Activated CD8-positive, alpha-beta memory T cell treated with anti-CD3 and anti-CD28 coated beads, Interleukin-2, amount 50 U/mL, for 1 hour (primary cell): ENCODE results near the gene HSD17B3.
"Not testable (repeated sequence)": the region's sequence is repeated elsewhere in the genome, so short reads cannot be mapped to it uniquely, and the experiment has no call there.

Source experiments
- DNase-seq: peaks from one replicate; pipeline ENCODE4 v3.0.0-alpha.2; 2020; ENCODE audit errors: extremely low read depth

HSD17B3 gene

GRCh38 chr9:96306958-96307357, 5.0 kb upstream of the HSD17B3 start:
- not testable (repeated sequence) for DNase-seq

GRCh38 chr9:96305171-96305570, 3.2 kb upstream of the HSD17B3 start:
- no peak for DNase-seq

GRCh38 chr9:96304230-96304629, 2.3 kb upstream of the HSD17B3 start:
- no peak for DNase-seq

GRCh38 chr9:96299823-96300222, 2.2 kb downstream of the HSD17B3 start:
- no peak for DNase-seq

- no peak for DNase-seq
Measured at GRCh38 chr9:96294159-96294545, 7.8 kb downstream of the HSD17B3 start.

- DNase-seq: no peak
Measured at GRCh38 chr9:96293498-96294158, 8.3 kb downstream of the HSD17B3 start.

GRCh38 chr9:96289392-96289791, 12.6 kb downstream of the HSD17B3 start:
- DNase-seq: no peak

- DNase-seq: no peak
Measured at GRCh38 chr9:96281641-96282040, 20.3 kb downstream of the HSD17B3 start.

- no peak for DNase-seq
Measured at GRCh38 chr9:96279932-96280331, 22.0 kb downstream of the HSD17B3 start.

GRCh38 chr9:96274939-96275338, 27.0 kb downstream of the HSD17B3 start:
- DNase-seq: no peak

GRCh38 chr9:96270236-96270744, 31.7 kb downstream of the HSD17B3 start:
- no peak for DNase-seq

- DNase-seq: no peak
Measured at GRCh38 chr9:96258967-96259366, 43.0 kb downstream of the HSD17B3 start.

GRCh38 chr9:96256800-96257199, 45.2 kb downstream of the HSD17B3 start:
- DNase-seq: no peak

GRCh38 chr9:96255698-96256097, 46.3 kb downstream of the HSD17B3 start:
- DNase-seq: no peak

GRCh38 chr9:96253059-96253696, 48.8 kb downstream of the HSD17B3 start:
- no peak for DNase-seq

- DNase-seq: no peak
Measured at GRCh38 chr9:96251451-96251850, 50.5 kb downstream of the HSD17B3 start.

- no peak for DNase-seq
Measured at GRCh38 chr9:96249746-96250145, 52.2 kb downstream of the HSD17B3 start.

- DNase-seq: no peak
Measured at GRCh38 chr9:96246267-96246671, 55.7 kb downstream of the HSD17B3 start.

- DNase-seq: no peak
Measured at GRCh38 chr9:96245399-96245798, 56.6 kb downstream of the HSD17B3 start.

GRCh38 chr9:96243778-96244177, 58.2 kb downstream of the HSD17B3 start:
- no peak for DNase-seq

- no peak for DNase-seq
Measured at GRCh38 chr9:96242811-96243210, 59.2 kb downstream of the HSD17B3 start.

GRCh38 chr9:96241391-96241809, 60.6 kb downstream of the HSD17B3 start:
- DNase-seq: no peak

GRCh38 chr9:96236854-96237550, 65.0 kb downstream of the HSD17B3 start:
- no peak for DNase-seq
